ENCODE data around the gene RPS15. TPM values are rescaled to one million over a fixed set of nuclear protein-coding genes. Genes with fewer than 3 reads are reported as not detected.
"Not testable (repeated sequence)": the region's sequence is repeated elsewhere in the genome, so short reads cannot be mapped to it uniquely, and the experiment has no call there.

RPS15 gene
- total RNA-seq, 3 donors from 2014 or later = 748 to 897 (median 892) TPM

DNA sequence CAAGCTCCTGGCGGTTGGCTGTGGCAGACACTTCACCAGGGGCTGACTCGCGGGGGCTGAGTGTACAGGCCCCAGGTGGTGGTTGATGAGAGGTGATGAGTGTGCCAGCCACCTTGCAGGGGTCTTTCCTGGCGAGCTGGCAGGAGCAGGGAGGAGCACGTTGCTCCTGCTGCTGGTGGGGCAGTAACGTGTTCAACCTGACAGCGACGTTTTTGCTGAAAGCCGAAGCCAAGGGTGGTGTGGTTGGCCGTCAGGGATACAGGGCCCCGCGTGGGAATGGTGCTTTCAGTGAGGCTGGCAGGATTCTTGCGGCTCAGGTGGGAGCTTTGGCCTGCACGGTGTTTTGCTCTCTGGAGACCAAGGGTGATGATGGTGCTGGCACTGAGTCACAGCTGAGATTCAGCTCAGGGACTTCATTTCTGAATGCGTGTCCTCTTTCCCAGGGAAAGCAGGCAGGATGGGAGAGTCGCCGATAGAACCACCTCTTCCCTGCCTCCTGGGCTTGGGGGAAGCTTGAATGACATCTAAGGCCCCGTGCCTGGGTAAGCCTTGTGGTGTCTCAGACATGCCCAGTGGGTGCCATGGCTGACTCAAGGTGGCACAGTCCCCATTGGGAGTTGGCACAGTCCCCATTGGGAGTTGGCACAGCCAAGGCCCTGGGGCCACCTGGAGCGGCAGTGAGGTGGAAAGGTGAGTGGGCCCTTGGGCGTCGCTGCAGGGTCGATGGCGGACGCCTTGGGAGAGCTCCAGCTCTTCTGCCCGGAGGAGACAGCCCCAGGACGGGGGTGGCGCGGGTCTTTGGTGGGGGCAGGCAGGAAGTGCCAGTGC lies 22.0 kb upstream of the RPS15 start:
- DNase-seq (peak in 1 of 3 donors; percentile 55), ATAC-seq (no peak)
- intact Hi-C loops (cut with DNase I, micrococcal nuclease) = no loop called here
- TF ChIP-seq, protein P1, sequence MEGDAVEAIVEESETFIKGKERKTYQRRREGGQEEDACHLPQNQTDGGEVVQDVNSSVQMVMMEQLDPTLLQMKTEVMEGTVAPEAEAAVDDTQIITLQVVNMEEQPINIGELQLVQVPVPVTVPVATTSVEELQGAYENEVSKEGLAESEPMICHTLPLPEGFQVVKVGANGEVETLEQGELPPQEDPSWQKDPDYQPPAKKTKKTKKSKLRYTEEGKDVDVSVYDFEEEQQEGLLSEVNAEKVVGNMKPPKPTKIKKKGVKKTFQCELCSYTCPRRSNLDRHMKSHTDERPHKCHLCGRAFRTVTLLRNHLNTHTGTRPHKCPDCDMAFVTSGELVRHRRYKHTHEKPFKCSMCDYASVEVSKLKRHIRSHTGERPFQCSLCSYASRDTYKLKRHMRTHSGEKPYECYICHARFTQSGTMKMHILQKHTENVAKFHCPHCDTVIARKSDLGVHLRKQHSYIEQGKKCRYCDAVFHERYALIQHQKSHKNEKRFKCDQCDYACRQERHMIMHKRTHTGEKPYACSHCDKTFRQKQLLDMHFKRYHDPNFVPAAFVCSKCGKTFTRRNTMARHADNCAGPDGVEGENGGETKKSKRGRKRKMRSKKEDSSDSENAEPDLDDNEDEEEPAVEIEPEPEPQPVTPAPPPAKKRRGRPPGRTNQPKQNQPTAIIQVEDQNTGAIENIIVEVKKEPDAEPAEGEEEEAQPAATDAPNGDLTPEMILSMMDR (IDR thresholded peaks at IDR 0.05) = no peak
- Histone ChIP-seq H3K9me3 (no peaks in the 10 kb centered on the region), H3K36me3 (ENCODE audit: low read depth) (peaks cover 8% of the 10 kb centered on the region), H3K4me1 (ENCODE audit: low read depth) (peaks cover 31% of the 10 kb centered on the region), H3K4me3 (no peak overlapping the region)

DNA sequence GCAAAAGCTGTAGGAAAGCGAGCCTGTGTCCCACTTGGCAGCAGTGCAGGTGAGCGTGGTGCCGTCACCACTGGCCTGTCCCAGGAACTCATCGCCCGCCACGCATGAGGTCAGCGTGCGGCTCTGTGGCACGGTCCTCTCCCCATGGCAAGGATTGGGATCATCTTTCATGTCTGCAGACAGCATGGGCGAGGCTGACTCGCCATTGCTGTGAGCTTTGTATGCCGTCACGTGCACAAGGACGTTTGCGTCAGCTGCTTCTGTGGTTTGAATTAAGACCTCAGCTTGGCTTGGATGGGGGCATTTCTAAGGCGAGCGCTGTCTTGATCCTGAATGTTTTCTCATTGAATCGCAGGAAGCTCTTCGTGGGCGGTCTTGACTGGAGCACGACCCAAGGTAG lies 21.1 kb upstream of the RPS15 start:
- Histone ChIP-seq H3K4me3 (no peak overlapping the region), H3K4me1 (ENCODE audit: low read depth) (peaks cover 24% of the 10 kb centered on the region), H3K9me3 (no peaks in the 10 kb centered on the region), H3K36me3 (ENCODE audit: low read depth) (peaks cover 16% of the 10 kb centered on the region)
- DNase-seq (no peak), ATAC-seq (no peak)
- TF ChIP-seq, protein P1 (IDR thresholded peaks at IDR 0.05) = no peak
- intact Hi-C loops (cut with DNase I, micrococcal nuclease) = no loop called here

DNA sequence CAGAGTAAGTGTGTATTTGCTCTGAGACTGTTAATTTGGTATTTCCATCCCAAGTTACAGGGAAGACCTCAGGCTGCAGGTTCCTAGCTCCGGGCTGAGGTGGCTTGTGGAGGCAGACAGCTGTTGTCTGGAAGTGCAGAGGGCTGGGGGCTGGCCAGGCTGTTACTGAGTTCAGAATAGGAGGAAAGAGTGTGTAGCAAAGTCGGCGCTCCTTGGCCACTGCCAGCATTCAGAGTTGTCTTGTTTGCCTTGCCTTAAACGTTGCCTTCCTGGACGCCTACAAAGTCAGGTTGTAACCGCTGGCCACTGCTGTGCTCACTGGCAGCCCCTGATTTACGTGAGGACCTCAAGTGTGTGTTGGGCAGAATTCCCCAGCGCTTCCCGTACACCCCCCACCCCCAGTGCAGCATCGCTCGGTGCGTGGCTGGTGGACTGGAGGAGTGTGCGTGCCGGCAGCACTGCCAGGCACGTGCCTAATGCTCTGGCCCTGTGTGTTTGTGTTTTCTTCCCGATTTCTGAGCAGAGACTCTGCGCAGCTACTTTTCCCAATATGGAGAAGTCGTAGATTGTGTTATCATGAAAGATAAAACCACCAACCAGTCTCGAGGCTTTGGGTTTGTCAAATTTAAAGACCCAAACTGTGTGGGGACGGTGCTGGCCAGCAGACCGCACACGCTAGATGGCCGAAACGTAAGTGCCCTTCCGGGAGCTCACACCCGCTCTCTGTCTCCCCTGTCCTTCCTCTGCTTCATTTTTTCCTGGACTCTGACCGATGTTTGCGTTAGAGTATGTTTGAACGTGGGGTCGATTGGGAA lies 20.3 kb upstream of the RPS15 start:
- intact Hi-C loops (cut with DNase I, micrococcal nuclease) = no loop called here
- H3K4me1 ChIP-seq (ENCODE audit: low read depth) = peaks cover 24% of the 10 kb centered on the region
- TF ChIP-seq, protein P1 (IDR thresholded peaks at IDR 0.05) = no peak
- no peak overlapping the region for H3K4me3 ChIP-seq
- ATAC-seq = no peak
- DNase-seq = no peak
- H3K9me3 ChIP-seq = no peaks in the 10 kb centered on the region
- peaks cover 21% of the 10 kb centered on the region for H3K36me3 ChIP-seq (ENCODE audit: low read depth)

DNA sequence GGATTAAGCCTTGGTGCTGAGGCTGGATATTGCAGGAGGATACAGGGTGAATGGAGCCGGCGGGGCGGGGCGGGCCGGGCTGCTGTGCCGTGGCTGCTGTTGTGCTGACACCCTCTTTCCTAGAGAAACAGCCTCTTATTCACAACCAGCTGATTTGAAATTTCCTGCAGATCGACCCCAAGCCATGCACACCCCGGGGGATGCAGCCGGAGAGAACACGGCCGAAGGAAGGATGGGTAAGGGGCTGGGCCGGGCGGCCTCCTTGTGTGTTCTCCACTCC lies 19.8 kb upstream of the RPS15 start:
- Histone ChIP-seq H3K36me3 (ENCODE audit: low read depth) (peaks cover 18% of the 10 kb centered on the region), H3K9me3 (no peaks in the 10 kb centered on the region), H3K4me1 (ENCODE audit: low read depth) (peaks cover 21% of the 10 kb centered on the region), H3K4me3 (no peak overlapping the region)
- TF ChIP-seq, protein P1 (IDR thresholded peaks at IDR 0.05) = no peak
- ATAC-seq (no peak), DNase-seq (no peak)
- intact Hi-C loops (cut with DNase I, micrococcal nuclease) = no loop called here

DNA sequence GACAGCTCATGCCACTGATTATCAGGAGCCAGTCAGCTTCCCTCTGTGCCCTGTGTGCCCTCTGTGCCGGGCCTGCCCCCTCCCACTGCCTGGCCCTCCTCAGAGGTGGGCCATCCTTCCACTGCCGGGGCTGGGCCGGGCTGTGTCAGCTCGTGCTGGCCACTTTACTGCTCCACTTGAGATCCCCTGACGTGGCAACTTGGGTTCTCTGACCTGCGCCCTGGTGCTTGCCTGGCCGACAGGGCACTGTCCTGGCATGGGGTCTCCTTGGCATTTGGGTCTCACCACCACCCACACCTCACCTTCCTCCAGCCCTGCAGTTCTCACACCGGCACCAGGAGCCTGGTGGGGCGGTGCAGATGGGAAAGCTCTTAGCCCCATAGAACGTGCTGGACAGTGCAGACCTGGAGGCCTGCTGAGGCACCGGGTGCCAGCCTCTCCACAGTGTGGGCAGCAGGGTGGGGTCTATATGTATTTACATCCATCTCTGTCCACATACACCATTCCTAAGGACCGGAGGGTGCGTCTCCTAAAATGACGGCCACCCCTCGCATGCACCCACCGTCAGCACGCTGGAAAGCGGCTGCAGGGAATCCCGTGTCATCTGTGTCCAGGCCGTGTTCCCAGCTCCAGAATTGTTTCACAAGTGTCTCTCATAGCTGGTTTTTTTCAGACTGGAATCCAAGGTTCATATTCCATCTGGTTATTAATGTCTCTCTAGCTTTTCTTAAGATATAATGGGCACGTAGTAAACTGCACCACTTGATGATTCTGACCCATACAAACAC lies 19.1 kb upstream of the RPS15 start:
- DNase-seq = no peak
- no peak for ATAC-seq
- intact Hi-C loops (cut with DNase I, micrococcal nuclease) = no loop called here
- TF ChIP-seq, protein P1 (IDR thresholded peaks at IDR 0.05) = no peak
- peaks cover 18% of the 10 kb centered on the region for H3K36me3 ChIP-seq (ENCODE audit: low read depth)
- H3K4me1 ChIP-seq (ENCODE audit: low read depth) = peaks cover 21% of the 10 kb centered on the region
- H3K9me3 ChIP-seq = no peaks in the 10 kb centered on the region
- no peak overlapping the region for H3K4me3 ChIP-seq

DNA sequence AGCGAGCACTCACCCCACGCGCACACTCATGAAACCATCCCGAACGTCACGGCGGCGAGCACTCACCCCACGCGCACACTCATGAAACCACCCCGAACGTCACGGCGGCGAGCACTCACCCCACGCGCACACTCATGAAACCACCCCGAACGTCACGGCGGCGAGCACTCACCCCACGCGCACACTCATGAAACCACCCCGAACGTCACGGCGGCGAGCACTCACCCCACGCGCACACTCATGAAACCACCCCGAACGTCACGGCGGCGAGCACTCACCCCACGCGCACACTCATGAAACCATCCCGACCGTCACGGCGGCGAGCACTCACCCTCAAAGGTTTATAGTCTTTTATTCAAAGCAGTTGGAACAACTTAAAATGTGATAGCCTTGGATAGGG lies 18.1 kb upstream of the RPS15 start:
- Histone ChIP-seq H3K36me3 (ENCODE audit: low read depth) (peaks cover 18% of the 10 kb centered on the region), H3K4me1 (ENCODE audit: low read depth) (peaks cover 14% of the 10 kb centered on the region)
- ATAC-seq; DNase-seq; H3K4me3 ChIP-seq; intact Hi-C loops (cut with DNase I, micrococcal nuclease); H3K9me3 ChIP-seq: not testable (repeated sequence)
